ENCODE results near the gene CRACR2A. TPM values are rescaled to one million over a fixed set of nuclear protein-coding genes. Genes with fewer than 3 reads are reported as not detected.

CRACR2A gene
- total RNA-seq, 4 donors from 2014 or later, result 4.8 to 18.2 (median 10.6) TPM

GRCh38 chr12:3717283-3717898, 35.5 kb downstream of the CRACR2A start:
- H3K27me3 ChIP-seq, result no peaks in the 10 kb centered on the region
- H3K36me3 ChIP-seq, result no peaks in the 10 kb centered on the region
- no peak overlapping the region for H3K4me3 ChIP-seq
- H3K4me1 ChIP-seq, result no peaks in the 10 kb centered on the region
- no peak overlapping the region for H3K27ac ChIP-seq
- TF ChIP-seq POLR2AphosphoS5 (IDR thresholded peaks at IDR 0.05), result no peak
- TF ChIP-seq POLR2A (IDR thresholded peaks at IDR 0.05), result no peak
- TF ChIP-seq CTCF (IDR thresholded peaks at IDR 0.05), result no peak
- no peak for TF ChIP-seq EP300 (IDR thresholded peaks at IDR 0.05)
- DNase-seq (ENCODE audit: low spot score in 2 of 2), result no peak
- no peaks in the 10 kb centered on the region for H3K9me3 ChIP-seq
- 86% methylated on average over 9 of the region's 9 CpGs for WGBS

GRCh38 chr12:3715999-3716398, 36.9 kb downstream of the CRACR2A start:
- TF ChIP-seq POLR2A (IDR thresholded peaks at IDR 0.05) (no peak), EP300 (IDR thresholded peaks at IDR 0.05) (no peak), CTCF (IDR thresholded peaks at IDR 0.05) (no peak), POLR2AphosphoS5 (IDR thresholded peaks at IDR 0.05) (no peak)
- Histone ChIP-seq H3K27me3 (no peaks in the 10 kb centered on the region), H3K27ac (no peak overlapping the region)

GRCh38 chr12:3713947-3714346, 39.0 kb downstream of the CRACR2A start:
- H3K36me3 ChIP-seq, result no peaks in the 10 kb centered on the region
- no peaks in the 10 kb centered on the region for H3K9me3 ChIP-seq
- 100% methylated on average over 2 of the region's 2 CpGs for WGBS

More at GRCh38 chr12:3715999-3716398, 36.9 kb downstream of the CRACR2A start:
- Histone ChIP-seq H3K9me3 (no peaks in the 10 kb centered on the region), H3K4me1 (no peaks in the 10 kb centered on the region), H3K36me3 (no peaks in the 10 kb centered on the region), H3K4me3 (no peak overlapping the region)
- 86% methylated on average over 1 of the region's 1 CpG for WGBS
- DNase-seq (ENCODE audit: low spot score in 2 of 2), result no peak

GRCh38 chr12:3713483-3713882, 39.4 kb downstream of the CRACR2A start:
- no peaks in the 10 kb centered on the region for H3K9me3 ChIP-seq
- DNase-seq (ENCODE audit: low spot score in 2 of 2), result no peak
- H3K4me1 ChIP-seq, result no peaks in the 10 kb centered on the region
- H3K27ac ChIP-seq, result no peak overlapping the region
- no peaks in the 10 kb centered on the region for H3K27me3 ChIP-seq
- TF ChIP-seq CTCF (IDR thresholded peaks at IDR 0.05) (no peak), POLR2A (IDR thresholded peaks at IDR 0.05) (no peak), POLR2AphosphoS5 (IDR thresholded peaks at IDR 0.05) (no peak), EP300 (IDR thresholded peaks at IDR 0.05) (no peak)
- no peak overlapping the region for H3K4me3 ChIP-seq
- no peaks in the 10 kb centered on the region for H3K36me3 ChIP-seq
- WGBS, result 57% methylated on average over 4 of the region's 4 CpGs

More at GRCh38 chr12:3713947-3714346, 39.0 kb downstream of the CRACR2A start:
- Histone ChIP-seq H3K27ac (no peak overlapping the region), H3K4me1 (no peaks in the 10 kb centered on the region), H3K4me3 (no peak overlapping the region), H3K27me3 (no peaks in the 10 kb centered on the region)
- TF ChIP-seq EP300 (IDR thresholded peaks at IDR 0.05) (no peak), POLR2AphosphoS5 (IDR thresholded peaks at IDR 0.05) (no peak), CTCF (IDR thresholded peaks at IDR 0.05) (no peak), POLR2A (IDR thresholded peaks at IDR 0.05) (no peak)
- DNase-seq (ENCODE audit: low spot score in 2 of 2), result no peak

GRCh38 chr12:3712209-3712992, 40.5 kb downstream of the CRACR2A start:
- TF ChIP-seq CTCF (IDR thresholded peaks at IDR 0.05) (no peak), POLR2A (IDR thresholded peaks at IDR 0.05) (no peak), EP300 (IDR thresholded peaks at IDR 0.05) (no peak), POLR2AphosphoS5 (IDR thresholded peaks at IDR 0.05) (no peak)
- DNase-seq (ENCODE audit: low spot score in 2 of 2), result no peak
- Histone ChIP-seq H3K4me1 (no peaks in the 10 kb centered on the region), H3K27ac (no peak overlapping the region), H3K9me3 (no peaks in the 10 kb centered on the region), H3K36me3 (no peaks in the 10 kb centered on the region), H3K4me3 (no peak overlapping the region), H3K27me3 (no peaks in the 10 kb centered on the region)
- WGBS, result 83% methylated on average over 2 of the region's 3 CpGs

Measured in suprapubic skin (tissue), 4 donors.